ENCODE results near the gene TMCO4.

DNA sequence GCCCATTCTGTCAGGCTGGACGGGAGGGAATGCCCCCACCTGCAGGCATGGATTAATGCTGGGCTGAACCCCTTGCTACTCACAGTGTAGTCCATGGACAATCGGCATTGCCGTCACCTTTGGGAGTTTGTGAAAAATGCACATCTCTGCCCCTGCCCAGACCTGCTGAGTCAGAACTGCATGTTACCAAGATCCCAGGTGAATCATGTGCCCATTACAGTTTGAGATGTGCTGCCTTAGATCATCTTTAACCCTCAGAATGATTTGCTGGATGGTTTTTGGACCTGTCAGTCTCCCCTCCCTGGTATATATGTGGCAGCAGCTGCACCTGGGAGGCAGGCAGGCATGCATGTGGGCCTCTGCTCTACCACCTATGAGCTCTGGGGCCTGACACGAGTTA lies 120.0 kb downstream of the TMCO4 start:
- TF ChIP-seq, protein P1, sequence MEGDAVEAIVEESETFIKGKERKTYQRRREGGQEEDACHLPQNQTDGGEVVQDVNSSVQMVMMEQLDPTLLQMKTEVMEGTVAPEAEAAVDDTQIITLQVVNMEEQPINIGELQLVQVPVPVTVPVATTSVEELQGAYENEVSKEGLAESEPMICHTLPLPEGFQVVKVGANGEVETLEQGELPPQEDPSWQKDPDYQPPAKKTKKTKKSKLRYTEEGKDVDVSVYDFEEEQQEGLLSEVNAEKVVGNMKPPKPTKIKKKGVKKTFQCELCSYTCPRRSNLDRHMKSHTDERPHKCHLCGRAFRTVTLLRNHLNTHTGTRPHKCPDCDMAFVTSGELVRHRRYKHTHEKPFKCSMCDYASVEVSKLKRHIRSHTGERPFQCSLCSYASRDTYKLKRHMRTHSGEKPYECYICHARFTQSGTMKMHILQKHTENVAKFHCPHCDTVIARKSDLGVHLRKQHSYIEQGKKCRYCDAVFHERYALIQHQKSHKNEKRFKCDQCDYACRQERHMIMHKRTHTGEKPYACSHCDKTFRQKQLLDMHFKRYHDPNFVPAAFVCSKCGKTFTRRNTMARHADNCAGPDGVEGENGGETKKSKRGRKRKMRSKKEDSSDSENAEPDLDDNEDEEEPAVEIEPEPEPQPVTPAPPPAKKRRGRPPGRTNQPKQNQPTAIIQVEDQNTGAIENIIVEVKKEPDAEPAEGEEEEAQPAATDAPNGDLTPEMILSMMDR (conservative IDR thresholded peaks at IDR 0.05; ENCODE audit: low read depth, low read length): no peak
- TF ChIP-seq EZH2 (IDR thresholded peaks at IDR 0.05; ENCODE audit: low read length, unreplicated experiment): no peak
